ENCODE results near the gene ACTR10. TPM values are rescaled to one million over a fixed set of nuclear protein-coding genes. Genes with fewer than 3 reads are reported as not detected.

Gene ACTR10
- total and polyA plus RNA-seq, 2 donors (not counting 1 experiment from before 2014, with no cell fraction given): 28.7 to 40.6 TPM

- intact Hi-C loops (cut with micrococcal nuclease): loop anchor here (1.0 kb wide), 3 partner anchors 39 to 189 kb away; partner anchors contain the start of genes KIAA0586, TIMM9 and TOMM20L
- H3K27ac ChIP-seq (ENCODE audit: low read length in 2 of 2): peak overlapping the region; percentile 51 to 88
- Mint-ChIP-seq H3K27me3 (no peaks in the 10 kb centered on the region), H3K9me3 (ENCODE audit: insufficient read depth) (no peaks in the 10 kb centered on the region), H3K4me1 (peaks cover 17% of the 10 kb centered on the region), H3K4me3 (no peak overlapping the region), H3K27ac (no peak overlapping the region)
- no peaks in the 10 kb centered on the region for H3K9me3 ChIP-seq (ENCODE audit: control extremely low read depth in 1 of 3, control insufficient read depth in 2 of 3, insufficient read depth in 1 of 3, low read length in 2 of 3)
- DNase-seq (peak; percentile 51), ATAC-seq (ENCODE audit: low read depth) (peak; percentile 25)
- TF ChIP-seq EZH2 (IDR thresholded peaks at IDR 0.05; ENCODE audit: borderline replicate concordance, insufficient read depth, low read depth, low read length, poor library complexity, severe bottlenecking): no peak
- no peak for TF ChIP-seq CTCF (IDR thresholded peaks at IDR 0.05)
- H3K4me3 ChIP-seq (ENCODE audit: control extremely low read depth in 1 of 5, extremely low read depth in 1 of 5, insufficient read depth in 1 of 5, low read depth in 2 of 5, low read length in 4 of 5): peak overlapping the region; percentile 56 to 99 (median 92)
- H3K36me3 ChIP-seq (replicated peaks in 1 of 2; ENCODE audit: control extremely low read depth in 1 of 2, control insufficient read depth in 1 of 2, extremely low read depth in 1 of 2, insufficient read depth in 2 of 2, low read length in 1 of 2): no peaks in the 10 kb centered on the region
- H2AFZ ChIP-seq (ENCODE audit: insufficient read depth, low read depth, low read length, poor library complexity, severe bottlenecking): peak overlapping the region; percentile 86
- no peaks in the 10 kb centered on the region for H4K20me1 ChIP-seq (ENCODE audit: control insufficient read depth, insufficient read depth, low read length, poor library complexity, severe bottlenecking)
- peaks cover 3 to 11% of the 10 kb centered on the region in 2 donors for H3K4me1 ChIP-seq (ENCODE audit: control insufficient read depth in 2 of 2, insufficient read depth in 2 of 2, low read length in 2 of 2)
- no peaks in the 10 kb centered on the region for H3K79me2 ChIP-seq (ENCODE audit: control insufficient read depth, insufficient read depth, low read length)
- no peaks in the 10 kb centered on the region for H3K27me3 ChIP-seq (replicated peaks in 1 of 4; ENCODE audit: control extremely low read depth in 1 of 4, control insufficient read depth in 3 of 4, insufficient read depth in 4 of 4, low read length in 3 of 4)
- H3K9ac ChIP-seq (ENCODE audit: low read length): peak overlapping the region; percentile 90
- H3K4me2 ChIP-seq (replicated peaks; ENCODE audit: low read depth, low read length, poor library complexity, severe bottlenecking): peak overlapping the region; percentile 95
- CTCF ChIA-PET: no interaction called here
- POLR2A ChIA-PET: no interaction called here
- WGBS (ENCODE audit: insufficient coverage): 55% methylated on average over 11 of the region's 16 CpGs
Observed at GRCh38 chr14:58238252-58239243, 38.6 kb downstream of the ACTR10 start.

All from B cell (primary cell).